Upper lobe of left lung (tissue), 4 donors: Measurements from ENCODE around the gene SH2D3C.

ENCODE experiments used
- CTCF ChIP-seq, 6 experiments: fragments of 450-650 bp in 4 of 6; fragments of 200-600 bp in 2 of 6; sonication (generic) in 2 of 6; IDR thresholded peaks; one replicate each; pipeline ENCODE4 v1.5.1; 2016 to 2019; ENCODE audit warnings: antibody characterized with exemption in 6 of 6
- POLR2A ChIP-seq, 4 donors: fragments of 450-650 bp; IDR thresholded peaks; one replicate each; pipeline ENCODE4 v1.5.1; 2016 to 2017; ENCODE audit warnings: antibody characterized with exemption in 4 of 4, mild to moderate bottlenecking in 2 of 4
- POLR2AphosphoS5 ChIP-seq, 2 donors: sonication (generic); formaldehyde crosslinking; IDR thresholded peaks; one replicate each; pipeline ENCODE4 v1.5.1; 2017; ENCODE audit warnings: antibody characterized with exemption in 2 of 2

- TF ChIP-seq CTCF (IDR thresholded peaks at IDR 0.05) (no peak), POLR2A (IDR thresholded peaks at IDR 0.05) (peak in 2 of 4 donors; percentile 37 to 67), POLR2AphosphoS5 (IDR thresholded peaks at IDR 0.05) (peak; percentile 70 to 74)
Measured at GRCh38 chr9:127715470-127716337, 62.8 kb downstream of the SH2D3C start, which contains the start of the genes PTRH1 and TTC16.
